Hematopoietic multipotent progenitor cell (in vitro differentiated cells): ENCODE data around the gene PAPSS1. TPM values are rescaled to one million over a fixed set of nuclear protein-coding genes. Genes with fewer than 3 reads are reported as not detected.

Experiments
- DNase-seq, 3 donors: peaks; one replicate each; pipeline ENCODE4 v3.0.0-alpha.2; 2011 to 2015; ENCODE audit warnings: low read depth in 2 of 3, low spot score in 2 of 3
- total RNA-seq: library from RNA; depleted of rRNA; stranded (reverse); fragments of >200 nt; gene quantifications from one replicate; pipeline ENCODE4 v1.2.3, GENCODE V29; 2012

The PAPSS1 gene
- total RNA-seq, 1 donor: 50.9 TPM

DNA sequence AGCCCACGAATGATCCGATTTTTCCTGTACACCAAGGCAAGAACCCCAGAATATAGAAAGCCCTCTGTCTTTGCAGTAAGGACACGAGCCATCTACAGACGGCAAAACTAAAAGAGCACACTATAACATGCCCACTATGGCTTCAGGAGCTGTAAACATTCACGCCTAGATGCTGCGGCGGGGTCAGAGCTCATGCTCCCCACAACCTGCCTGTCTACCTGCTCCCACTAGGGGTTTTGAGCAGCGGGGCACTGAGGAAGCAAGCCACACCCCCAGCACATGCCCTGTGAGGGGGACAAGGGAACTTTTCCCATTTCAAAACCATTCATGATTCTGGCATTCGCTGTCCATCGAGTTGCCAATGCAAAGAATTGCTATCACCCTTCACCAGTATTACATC lies 144.8 kb downstream of the PAPSS1 start:
- DNase-seq: no peak

DNA sequence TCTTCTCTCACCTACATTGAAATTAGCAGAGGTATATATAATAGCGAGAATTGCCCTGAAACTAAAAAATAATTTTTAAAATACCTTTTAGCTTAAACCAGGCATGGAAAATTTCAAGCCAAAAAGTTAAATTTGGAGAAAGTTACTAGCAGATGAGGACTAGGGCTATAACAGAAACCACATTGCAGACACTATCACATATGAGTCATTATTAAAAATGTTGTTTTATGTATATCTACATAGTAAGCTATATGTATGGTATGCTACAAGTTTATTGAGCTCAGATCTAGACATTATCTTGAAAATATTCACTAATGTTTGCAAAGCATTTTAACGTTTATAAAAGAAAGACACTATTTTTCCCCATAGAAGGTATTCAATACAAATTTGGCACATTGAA lies 147.8 kb downstream of the PAPSS1 start:
- no peak for DNase-seq

GRCh38 chr4:107570952-107571351 lies 149.1 kb downstream of the PAPSS1 start:
- DNase-seq: no peak

- no peak for DNase-seq
Measured at GRCh38 chr4:107564326-107564725, 155.7 kb downstream of the PAPSS1 start.

Other genes starting within 250 kb of the PAPSS1 start
- gene SGMS2, start 104.7 kb upstream of the PAPSS1 start, total RNA-seq: 5.4 TPM
- gene CYP2U1, start 211.3 kb upstream of the PAPSS1 start, total RNA-seq: 4.3 TPM